GM13977 (cell line): ENCODE data around the gene CZIB.

ENCODE experiments used
- DNase-seq: peaks from one replicate; pipeline ENCODE4 v3.0.0; 2012; ENCODE audit warnings: low spot score
- in situ Hi-C: fragments of 300-500 bp; cut with MboI; formaldehyde crosslinking; loops from one replicate; pipeline ENCODE4 v1.12.0; 2022; ENCODE audit warnings: low sequenced_read_pairs, low pct_unique_long_range_greater_than_20kb, mixed read lengths, inconsistent platforms; ENCODE audit not compliant: unreplicated experiment
- TF ChIP-seq, protein P1 (sequence below): IDR thresholded peaks from 2 replicates; pipeline ENCODE4 v1.5.1; 2012; ENCODE audit warnings: mild to moderate bottlenecking, control low read depth; ENCODE audit not compliant: insufficient read depth; ENCODE audit errors: extremely low read depth, missing control alignments

CZIB gene

DNA sequence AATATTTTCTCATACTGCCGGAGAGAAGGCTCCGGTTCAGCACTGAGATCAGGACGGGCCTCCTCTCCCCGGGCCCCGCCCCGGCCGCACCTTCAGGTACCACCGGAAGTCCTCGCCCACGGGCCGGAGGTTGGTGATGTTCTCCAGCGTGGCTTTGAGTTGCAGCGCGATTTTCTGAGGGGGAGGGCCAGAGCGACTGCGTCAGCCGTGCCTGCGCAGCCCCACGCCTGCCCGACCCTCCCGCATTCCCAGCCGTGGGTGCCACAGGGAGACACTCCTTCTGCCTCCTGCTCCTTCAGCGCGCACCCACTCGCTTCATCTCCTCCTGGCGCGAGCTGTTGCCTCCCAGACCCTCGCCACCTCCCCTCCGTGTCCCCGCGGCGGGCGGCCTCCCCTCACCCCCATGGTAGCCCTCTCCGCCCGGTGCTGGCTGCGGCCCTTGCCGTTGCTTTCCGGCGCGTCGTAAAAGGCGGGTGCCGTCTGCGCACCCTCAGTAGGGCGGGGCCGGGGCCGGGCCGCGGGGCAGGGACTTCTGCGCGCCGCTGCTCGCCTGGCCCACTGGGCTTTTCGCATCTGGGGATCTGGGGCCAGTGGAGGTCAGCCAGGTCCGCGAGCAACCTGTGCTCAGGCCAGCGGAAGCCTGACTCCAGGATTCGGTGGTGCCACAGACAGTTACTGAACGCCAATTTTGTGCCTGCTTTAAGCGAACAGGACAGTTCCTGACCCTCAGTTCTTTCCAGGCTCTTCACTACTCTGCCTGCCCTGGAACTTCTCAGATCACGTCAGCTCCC, at the start of gene CZIB:
Gene CZIB, minus strand, starts transcription at position 464 of the 791 bp plus-strand sequence. Its CDS starts 59 bp downstream, at position 405.
- in situ Hi-C loops: no loop called here
- TF ChIP-seq, protein P1, sequence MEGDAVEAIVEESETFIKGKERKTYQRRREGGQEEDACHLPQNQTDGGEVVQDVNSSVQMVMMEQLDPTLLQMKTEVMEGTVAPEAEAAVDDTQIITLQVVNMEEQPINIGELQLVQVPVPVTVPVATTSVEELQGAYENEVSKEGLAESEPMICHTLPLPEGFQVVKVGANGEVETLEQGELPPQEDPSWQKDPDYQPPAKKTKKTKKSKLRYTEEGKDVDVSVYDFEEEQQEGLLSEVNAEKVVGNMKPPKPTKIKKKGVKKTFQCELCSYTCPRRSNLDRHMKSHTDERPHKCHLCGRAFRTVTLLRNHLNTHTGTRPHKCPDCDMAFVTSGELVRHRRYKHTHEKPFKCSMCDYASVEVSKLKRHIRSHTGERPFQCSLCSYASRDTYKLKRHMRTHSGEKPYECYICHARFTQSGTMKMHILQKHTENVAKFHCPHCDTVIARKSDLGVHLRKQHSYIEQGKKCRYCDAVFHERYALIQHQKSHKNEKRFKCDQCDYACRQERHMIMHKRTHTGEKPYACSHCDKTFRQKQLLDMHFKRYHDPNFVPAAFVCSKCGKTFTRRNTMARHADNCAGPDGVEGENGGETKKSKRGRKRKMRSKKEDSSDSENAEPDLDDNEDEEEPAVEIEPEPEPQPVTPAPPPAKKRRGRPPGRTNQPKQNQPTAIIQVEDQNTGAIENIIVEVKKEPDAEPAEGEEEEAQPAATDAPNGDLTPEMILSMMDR: no peak
- DNase-seq: peak; percentile 92

DNA sequence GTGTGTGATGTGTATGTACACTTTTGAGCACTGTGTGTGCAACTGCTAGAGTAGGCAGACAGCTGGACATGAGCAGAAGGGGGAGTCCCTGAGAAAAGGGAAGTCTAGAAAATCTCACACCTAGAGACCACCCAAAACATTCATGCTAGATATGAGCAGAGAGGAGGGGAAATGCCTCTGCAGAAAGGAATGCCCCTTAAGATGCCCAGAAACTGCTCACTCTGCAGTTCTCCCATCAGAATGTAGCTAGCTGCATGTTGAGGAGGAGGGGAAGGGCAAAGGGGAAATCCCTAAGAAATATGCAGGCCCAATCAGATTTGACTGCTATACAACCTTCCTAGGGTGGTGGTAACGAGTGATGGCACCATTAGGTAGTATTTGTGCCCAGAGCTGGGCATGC, 49.7 kb upstream of the CZIB start:
- TF ChIP-seq, protein P1: no peak
- DNase-seq: no peak
- in situ Hi-C loops: no loop called here

DNA sequence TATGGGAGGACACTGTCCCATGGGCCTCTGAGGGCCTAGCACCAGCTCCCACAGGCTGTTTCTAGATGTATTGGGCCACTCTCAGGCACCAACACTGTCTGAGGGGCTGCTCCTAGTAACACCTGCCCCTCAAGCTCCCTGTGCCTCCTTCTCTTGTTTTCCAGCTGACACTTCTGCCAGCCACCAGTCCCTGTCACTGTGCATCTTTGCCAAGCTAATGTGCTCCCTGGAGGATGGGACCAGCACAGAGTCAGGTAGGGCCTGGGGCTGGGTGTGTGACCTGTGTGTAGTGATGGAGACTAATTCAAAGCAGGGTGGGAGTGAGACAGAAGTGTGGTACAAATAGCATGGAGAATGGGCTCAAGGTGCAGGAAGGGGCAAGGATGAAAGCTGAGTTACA, 47.3 kb upstream of the CZIB start:
- in situ Hi-C loops: no loop called here
- TF ChIP-seq, protein P1: no peak
- no peak for DNase-seq

DNA sequence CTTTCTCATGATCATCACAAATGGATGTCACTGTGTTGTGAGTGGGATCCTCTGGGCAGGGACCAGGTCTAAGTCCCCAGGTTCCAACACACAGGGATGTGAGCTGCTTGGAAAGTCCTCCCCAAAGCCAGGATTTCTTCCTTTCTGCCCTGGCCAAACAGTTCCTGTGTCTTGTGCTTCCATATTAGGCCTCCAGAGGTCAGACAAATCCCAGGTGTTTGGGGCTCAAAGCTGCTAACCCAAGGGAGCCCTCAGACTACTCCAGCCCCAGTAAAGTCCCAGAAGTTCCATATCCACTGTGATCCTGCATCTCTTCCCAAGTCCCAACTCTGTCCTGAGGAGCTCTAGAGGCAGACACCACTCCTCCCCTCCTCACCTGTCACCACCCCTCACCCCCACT, 45.6 kb upstream of the CZIB start:
- no peak for DNase-seq
- TF ChIP-seq, protein P1: peak; percentile 34
- in situ Hi-C loops: no loop called here

DNA sequence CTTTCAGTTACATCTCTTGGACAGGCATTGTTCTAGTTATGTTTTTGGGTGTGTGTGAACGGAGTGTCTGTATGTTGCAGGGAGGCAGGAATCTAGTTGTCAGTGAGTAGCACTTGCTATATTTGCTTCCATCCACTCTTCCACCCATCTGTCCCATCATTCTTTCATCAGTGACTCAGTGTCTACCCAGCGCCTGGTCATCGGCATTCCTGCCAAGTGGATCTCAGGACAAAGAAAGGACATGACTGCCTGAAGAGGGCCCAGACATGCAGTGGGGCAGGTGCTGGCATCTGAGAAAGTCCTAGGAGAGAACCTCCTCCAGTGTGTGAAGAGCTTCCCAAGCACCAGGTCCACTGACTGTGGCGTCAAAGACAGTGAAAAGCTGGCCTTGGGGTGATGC, 45.1 kb upstream of the CZIB start:
- no peak for DNase-seq
- TF ChIP-seq, protein P1: no peak
- in situ Hi-C loops: no loop called here

DNA sequence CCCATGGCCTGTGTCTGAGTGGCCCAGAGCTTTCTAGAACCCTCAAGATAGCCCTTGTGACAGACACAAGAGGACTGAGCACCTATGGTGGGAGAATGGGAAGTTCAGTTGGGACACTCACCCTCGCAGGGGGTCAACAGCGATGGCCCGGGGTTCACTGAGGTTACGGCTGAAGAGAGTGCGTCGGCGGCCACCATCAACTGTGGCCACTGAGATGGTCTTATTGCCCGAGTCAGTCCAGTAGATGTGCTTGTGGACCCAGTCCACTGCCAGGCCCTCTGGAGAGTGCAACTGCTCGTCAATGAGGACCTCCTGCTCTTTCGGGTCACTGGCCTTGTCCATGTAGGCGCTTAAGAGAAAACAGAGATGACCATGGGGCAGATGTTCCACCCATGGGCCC, 43.6 kb upstream of the CZIB start:
- in situ Hi-C loops: no loop called here
- no peak for DNase-seq
- TF ChIP-seq, protein P1: no peak
